HepG2 (cell line): ENCODE data around the gene BIRC3. TPM values are rescaled to one million over a fixed set of nuclear protein-coding genes. Genes with fewer than 3 reads are reported as not detected.

ENCODE experiments used
- BHLHE40 ChIP-seq: IDR thresholded peaks from 2 replicates; pipeline ENCODE4 v1.6.1; 2011; ENCODE audit warnings: low read length, improper control_type of control experiment
- CREM ChIP-seq, 2 experiments: sonication (generic) in 1 of 2; formaldehyde crosslinking in 1 of 2; IDR thresholded peaks; 2 replicates each; pipeline versions ENCODE4 v1.4.0 to v1.6.1; 2016 to 2020; ENCODE audit warnings: antibody characterized with exemption in 1 of 2, mild to moderate bottlenecking in 1 of 2, missing genetic modification reagents in 1 of 2
- GATAD2A ChIP-seq: IDR thresholded peaks from 2 replicates; pipeline ENCODE4 v1.6.1; 2016
- GLI4 ChIP-seq: sonication (generic); formaldehyde crosslinking; IDR thresholded peaks from 2 replicates; pipeline ENCODE4 v1.5.1; 2020; ENCODE audit warnings: missing genetic modification reagents, mild to moderate bottlenecking, moderate library complexity, borderline replicate concordance
- GPN1 ChIP-seq: sonication (generic); formaldehyde crosslinking; IDR thresholded peaks from 2 replicates; pipeline ENCODE4 v1.5.1; 2020; ENCODE audit warnings: missing genetic modification reagents, borderline replicate concordance
- HDAC1 ChIP-seq: sonication (generic); formaldehyde crosslinking; IDR thresholded peaks from 2 replicates; pipeline ENCODE4 v1.5.1; 2020; ENCODE audit warnings: mild to moderate bottlenecking, missing genetic modification reagents
- HDAC2 ChIP-seq: sonication (generic); formaldehyde crosslinking; IDR thresholded peaks from 2 replicates; pipeline ENCODE4 v1.4.0; 2020; ENCODE audit warnings: missing genetic modification reagents
- HOMEZ ChIP-seq: IDR thresholded peaks from 2 replicates; pipeline ENCODE4 v1.6.1; 2016; ENCODE audit warnings: low read depth
- HOXA3 ChIP-seq: sonication (generic); formaldehyde crosslinking; IDR thresholded peaks from 2 replicates; pipeline ENCODE4 v1.5.0; 2020; ENCODE audit warnings: missing genetic modification reagents
- JUND ChIP-seq: sonication (generic); formaldehyde crosslinking; IDR thresholded peaks from 2 replicates; pipeline ENCODE4 v1.8.0; 2022; ENCODE audit warnings: mild to moderate bottlenecking, missing genetic modification reagents
- MYNN ChIP-seq: sonication (generic); formaldehyde crosslinking; IDR thresholded peaks from 2 replicates; pipeline ENCODE4 v1.4.0; 2020; ENCODE audit warnings: mild to moderate bottlenecking, low read depth, missing genetic modification reagents
- NFIC ChIP-seq: IDR thresholded peaks from 2 replicates; pipeline ENCODE4 v1.6.1; 2012; ENCODE audit warnings: mild to moderate bottlenecking, low read length, inconsistent platforms
- RAD51 ChIP-seq: fragments of 450-650 bp; IDR thresholded peaks from 2 replicates; pipeline ENCODE4 v1.6.1; 2016; ENCODE audit warnings: borderline replicate concordance
- RERE ChIP-seq: IDR thresholded peaks from 2 replicates; pipeline ENCODE4 v1.6.1; 2016; ENCODE audit warnings: low read depth, missing genetic modification reagents, missing compliant biosample characterization
- SALL1 ChIP-seq: sonication (generic); formaldehyde crosslinking; IDR thresholded peaks from 2 replicates; pipeline ENCODE4 v1.8.0; 2022; ENCODE audit warnings: mild to moderate bottlenecking, missing genetic modification reagents
- TCF7 ChIP-seq: sonication (generic); IDR thresholded peaks from 2 replicates; pipeline ENCODE4 v1.6.1; 2016; ENCODE audit warnings: antibody characterized with exemption, low read depth
- TFAP4 ChIP-seq: sonication (generic); IDR thresholded peaks from 2 replicates; pipeline ENCODE4 v1.6.1; 2016; ENCODE audit warnings: low read depth, borderline replicate concordance
- ZBTB33 ChIP-seq: sonication (generic); formaldehyde crosslinking; IDR thresholded peaks from 2 replicates; pipeline ENCODE4 v1.4.0; 2020; ENCODE audit warnings: missing genetic modification reagents
- ZNF362 ChIP-seq: sonication (generic); formaldehyde crosslinking; IDR thresholded peaks from 2 replicates; pipeline ENCODE4 v1.4.0; 2020; ENCODE audit warnings: missing genetic modification reagents, mild to moderate bottlenecking, borderline replicate concordance
- polyA plus RNA-seq, 8 experiments: library from polyadenylated mRNA; depleted of rRNA in 3 of 8; stranded (reverse) in 7 of 8; unstranded in 1 of 8; fragments of >200 nt; fragmentation: Illumina TruSeq in 4 of 8; extraction: Trizol in 4 of 8; gene quantifications; 2 replicates each; pipeline versions ENCODE4 v1.2.1 to v1.2.3, GENCODE V29; 2011 to 2016; ENCODE audit warnings: low read depth in 4 of 8, missing spikeins in 1 of 8, mixed read lengths in 1 of 8; ENCODE audit not compliant: insufficient read depth in 1 of 8
- total RNA-seq, 5 experiments: library from RNA; depleted of rRNA; stranded (reverse); fragments of >200 nt; fragmentation: Illumina TruSeq; extraction: Trizol; gene quantifications; 2 replicates each; pipeline ENCODE4 v1.2.3, GENCODE V29; 2016; ENCODE audit warnings: low read depth in 1 of 5

BIRC3 gene
- total and polyA plus RNA-seq, 2 of the 13 experiments (the other 11 are each of a cell fraction or from before 2014, with no cell fraction given): 0.41 to 4.2 TPM

- peak; percentile 71 for TF ChIP-seq HDAC1 (CRISPR knock-in tag)
- no peak for TF ChIP-seq GLI4 (CRISPR knock-in tag)
- peak; percentile 89 for TF ChIP-seq CREM (IDR thresholded peaks at IDR 0.05)
- TF ChIP-seq CREM (CRISPR knock-in tag; IDR thresholded peaks at IDR 0.05): no peak
- TF ChIP-seq ZNF362: peak; percentile 98
- TF ChIP-seq GATAD2A: peak; percentile 79
- no peak for TF ChIP-seq GPN1 (CRISPR knock-in tag)
- TF ChIP-seq BHLHE40: peak; percentile 95
- no peak for TF ChIP-seq RAD51
- TF ChIP-seq NFIC: peak; percentile 92
- peak; percentile 53; the same call in 1 of the 2 replicates for TF ChIP-seq TFAP4
- peak; percentile 93 for TF ChIP-seq TCF7
- 0 out of 2 replicates have a peak, but pooled peaks have one; percentile 56 for TF ChIP-seq JUND
- TF ChIP-seq HOXA3 (CRISPR knock-in tag): peak; percentile 67; the same call in 1 of the 2 replicates
- TF ChIP-seq RERE: peak; percentile 44; the same call in 1 of the 2 replicates
- no peak for TF ChIP-seq ZBTB33 (CRISPR knock-in tag)
- peak; percentile 77; the same call in 1 of the 2 replicates for TF ChIP-seq HDAC2 (CRISPR knock-in tag)
- TF ChIP-seq SALL1 (CRISPR knock-in tag): peak; percentile 92; the same call in 1 of the 2 replicates
- no peak for TF ChIP-seq MYNN (CRISPR knock-in tag)
- peak; percentile 84; the same call in 1 of the 2 replicates for TF ChIP-seq HOMEZ
Measured at GRCh38 chr11:102279641-102280170, 37.6 kb upstream of the BIRC3 start (continued).
